ENCODE data around the gene RHBDD1.
A peak's percentile ranks its signal among the peaks of the same experiment; 100 is the strongest.

The RHBDD1 gene

GRCh38 chr2:226885769-226886435 lies 50.0 kb downstream of the RHBDD1 start:
- DNase-seq (ENCODE audit: low spot score): no peak

DNA sequence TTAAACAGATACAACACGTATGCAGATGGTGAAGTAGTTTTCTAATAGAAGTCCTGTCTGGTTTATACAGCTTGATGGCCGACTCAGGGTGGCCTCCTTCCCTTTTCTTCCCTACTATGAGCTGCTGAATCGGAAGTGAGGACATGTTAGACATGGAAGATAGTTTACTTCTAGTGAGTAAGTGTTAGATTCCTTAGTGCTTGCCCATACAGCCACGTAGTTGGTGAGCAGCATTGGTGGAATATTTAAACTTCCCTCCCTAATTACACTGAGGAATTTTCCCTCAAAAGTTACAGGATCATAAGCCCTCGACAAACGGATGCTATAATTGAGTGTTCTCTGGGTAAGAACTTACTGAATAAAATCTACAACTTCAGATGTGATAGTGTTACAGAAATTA lies 52.1 kb downstream of the RHBDD1 start:
- DNase-seq (ENCODE audit: low spot score): peak; percentile 51

- no peak for DNase-seq (ENCODE audit: low spot score)
Measured at GRCh38 chr2:226888378-226888965, 52.6 kb downstream of the RHBDD1 start.

- no peak for DNase-seq (ENCODE audit: low spot score)
Measured at GRCh38 chr2:226888971-226889370, 53.1 kb downstream of the RHBDD1 start.

- DNase-seq (ENCODE audit: low spot score): no peak
Measured at GRCh38 chr2:226890286-226890685, 54.4 kb downstream of the RHBDD1 start.

- peak; percentile 83 for DNase-seq (ENCODE audit: low spot score)
Measured at GRCh38 chr2:226891780-226892590, 56.1 kb downstream of the RHBDD1 start.

DNA sequence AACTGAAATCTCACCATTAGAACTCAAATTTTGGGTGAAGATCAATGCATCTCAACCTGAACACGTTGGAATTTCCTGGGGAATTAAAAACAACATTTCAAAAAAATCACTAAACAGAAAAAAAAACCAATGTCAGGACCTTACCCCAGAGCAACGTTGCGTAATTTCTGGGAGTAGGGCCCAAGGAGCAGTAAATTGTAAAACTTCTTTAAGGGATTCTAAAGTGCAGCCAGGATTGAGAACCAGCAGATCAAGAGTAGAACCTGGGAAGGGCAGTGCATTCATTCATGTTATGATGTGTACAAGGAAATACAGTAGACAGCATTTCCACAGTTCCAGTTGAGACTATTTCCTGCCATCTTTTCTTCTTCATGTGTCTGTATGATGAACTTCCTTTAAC lies 56.9 kb downstream of the RHBDD1 start:
- no peak for DNase-seq (ENCODE audit: low spot score)

GRCh38 chr2:226893216-226893615 lies 57.4 kb downstream of the RHBDD1 start:
- peak; percentile 40 for DNase-seq (ENCODE audit: low spot score)

GRCh38 chr2:226894752-226895151 lies 58.9 kb downstream of the RHBDD1 start:
- no peak for DNase-seq (ENCODE audit: low spot score)

- DNase-seq (ENCODE audit: low spot score): no peak
Measured at GRCh38 chr2:226895579-226895978, 59.7 kb downstream of the RHBDD1 start.

DNA sequence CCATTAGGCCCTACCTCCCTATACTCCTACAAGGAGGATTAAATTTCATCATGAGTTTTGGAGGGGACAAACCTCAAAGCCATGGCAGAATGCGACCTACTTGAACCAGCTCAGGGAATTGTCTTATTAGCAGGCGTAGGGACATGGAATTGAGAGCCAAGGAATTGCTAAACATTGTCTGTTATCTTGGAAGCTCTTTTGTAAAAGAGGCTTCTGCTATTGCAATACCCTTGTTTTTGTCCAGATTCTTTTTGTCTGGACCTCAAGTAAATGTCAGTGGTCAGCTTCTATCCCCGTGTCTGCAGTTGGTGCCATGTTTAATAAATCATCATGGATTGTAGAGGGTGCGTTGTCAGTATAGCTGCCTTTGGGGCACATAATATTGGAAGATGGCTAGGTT lies 62.3 kb downstream of the RHBDD1 start:
- DNase-seq (ENCODE audit: low spot score): no peak

GRCh38 chr2:226898897-226899296 lies 63.0 kb downstream of the RHBDD1 start:
- no peak for DNase-seq (ENCODE audit: low spot score)

- no peak for DNase-seq (ENCODE audit: low spot score)
Measured at GRCh38 chr2:226902041-226902966, 66.5 kb downstream of the RHBDD1 start.

DNA sequence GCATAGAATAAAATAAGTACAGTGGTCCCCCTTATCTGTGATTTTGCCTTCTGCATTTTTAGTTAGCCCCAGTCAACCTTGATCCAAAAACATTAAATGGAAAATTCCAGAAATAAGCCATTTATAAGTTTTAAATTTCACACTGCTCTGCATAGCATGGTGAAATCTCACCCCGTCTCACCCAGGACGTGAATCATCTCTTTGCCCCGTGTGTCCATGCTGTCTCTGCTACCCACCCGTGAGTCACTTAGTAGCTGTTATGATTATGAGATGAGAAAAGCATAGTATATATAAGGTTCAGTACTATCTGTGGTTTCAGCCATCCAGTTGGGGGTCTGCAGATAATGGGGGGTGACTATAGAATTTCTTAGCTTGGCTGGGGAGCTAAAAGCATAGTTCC lies 67.3 kb downstream of the RHBDD1 start:
- DNase-seq (ENCODE audit: low spot score): peak; percentile 76

DNA sequence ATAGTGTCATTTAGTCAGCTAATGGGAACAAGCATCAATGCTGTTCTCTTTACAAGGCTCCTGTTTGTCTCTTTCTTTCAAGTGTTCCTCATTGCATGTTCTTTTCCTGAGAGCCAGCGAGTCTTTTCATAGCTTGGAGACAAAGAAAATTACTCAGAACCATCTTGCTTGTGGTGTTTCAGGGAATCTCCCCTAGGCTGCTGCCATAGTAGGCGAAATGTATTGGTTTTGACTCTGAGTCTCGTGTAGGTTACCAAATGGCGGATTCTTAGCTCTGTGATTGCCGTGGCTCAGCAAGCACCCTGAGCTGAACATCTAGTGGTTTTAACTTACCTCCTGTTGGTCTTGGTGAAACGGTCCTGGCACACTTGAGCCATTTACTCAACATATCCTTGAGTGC lies 68.7 kb downstream of the RHBDD1 start:
- DNase-seq (ENCODE audit: low spot score): no peak

DNA sequence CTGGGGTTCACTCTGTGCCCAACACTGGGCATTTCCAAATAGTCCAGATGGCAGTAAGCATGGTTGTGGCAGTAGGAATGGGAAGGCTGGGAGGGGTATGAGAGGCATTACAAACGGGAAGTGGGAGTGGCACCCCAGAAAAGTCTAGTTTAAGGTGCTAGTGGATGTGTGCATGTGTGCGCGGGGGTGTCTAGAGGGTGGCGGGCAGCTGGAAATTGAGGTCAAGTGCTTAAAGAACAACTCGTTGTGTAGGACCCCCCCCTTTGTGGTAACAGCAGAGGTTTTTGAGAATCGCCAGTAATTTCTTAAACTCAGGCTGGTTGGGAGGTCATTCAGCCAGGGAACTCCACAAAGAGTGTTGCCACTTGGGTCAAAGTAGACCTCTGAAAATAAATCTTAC lies 69.9 kb downstream of the RHBDD1 start:
- DNase-seq (ENCODE audit: low spot score): no peak

DNA sequence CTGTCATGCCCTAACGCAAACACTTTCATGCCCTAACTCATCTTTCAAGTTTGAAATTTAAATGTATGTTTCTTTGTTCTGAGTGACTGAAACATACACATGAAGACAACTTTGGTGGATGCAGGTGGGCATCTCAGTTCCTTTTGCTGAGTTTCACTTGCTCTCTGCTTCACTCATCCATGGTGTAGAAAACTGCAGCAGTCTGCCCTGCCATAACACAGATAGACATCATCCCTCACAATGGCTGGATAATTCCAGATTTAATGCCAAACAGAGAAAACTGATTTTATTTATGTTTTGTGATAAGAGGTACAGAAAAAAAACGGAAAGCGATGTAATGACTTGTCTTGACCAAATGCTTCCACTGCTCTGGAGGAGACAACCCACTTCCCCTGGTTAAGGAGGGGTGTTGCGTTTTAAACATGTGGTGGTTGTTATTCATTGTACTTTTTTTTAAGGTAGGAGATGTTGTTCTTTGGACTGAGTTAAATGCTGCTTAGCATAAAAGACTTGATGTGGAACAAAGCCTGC lies 70.4 kb downstream of the RHBDD1 start:
- DNase-seq (ENCODE audit: low spot score): no peak

DNA sequence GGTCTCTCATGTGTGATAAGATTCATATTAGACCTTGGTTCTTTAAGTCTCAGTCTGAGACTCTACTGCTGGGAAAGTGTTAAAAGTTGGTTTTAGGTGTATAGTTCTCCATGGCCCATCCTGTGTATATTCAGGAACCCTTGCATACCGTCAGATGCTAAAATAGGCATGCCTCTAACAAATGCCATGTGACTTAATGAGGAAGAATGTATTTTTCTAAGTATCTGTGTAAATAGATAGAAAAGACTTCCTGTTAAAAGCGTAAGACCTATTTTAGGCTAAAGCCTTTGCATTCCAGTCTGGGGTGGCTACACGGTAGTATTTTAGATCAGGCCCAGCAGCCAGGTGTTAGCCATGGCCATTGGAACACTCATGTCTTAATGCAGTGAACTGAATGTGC lies 73.3 kb downstream of the RHBDD1 start:
- DNase-seq (ENCODE audit: low spot score): no peak

GRCh38 chr2:226909836-226910235 lies 74.0 kb downstream of the RHBDD1 start:
- no peak for DNase-seq (ENCODE audit: low spot score)

- no peak for DNase-seq (ENCODE audit: low spot score)
Measured at GRCh38 chr2:226910384-226910783, 74.5 kb downstream of the RHBDD1 start.

- DNase-seq (ENCODE audit: low spot score): no peak
Measured at GRCh38 chr2:226911932-226912331, 76.1 kb downstream of the RHBDD1 start.

DNA sequence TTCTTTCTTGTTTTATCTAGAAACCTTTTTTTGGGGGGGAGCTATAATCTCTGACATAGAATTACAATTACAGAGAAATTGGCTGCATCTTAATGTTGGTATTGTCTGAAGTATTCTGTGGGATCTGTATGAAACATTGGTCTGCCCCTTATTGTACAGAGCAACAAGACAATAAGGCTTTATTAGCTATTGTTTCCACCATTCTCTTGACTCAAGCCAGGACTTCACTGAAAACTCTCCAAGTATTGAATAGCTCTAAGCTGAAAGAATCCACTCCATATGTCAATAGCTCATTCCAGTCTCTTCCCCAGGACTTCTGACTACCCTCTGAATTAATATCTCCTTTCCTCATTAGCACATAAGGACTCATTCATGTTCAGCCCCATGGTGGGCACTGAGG lies 77.8 kb downstream of the RHBDD1 start:
- no peak for DNase-seq (ENCODE audit: low spot score)

Measured in AG08395 (cell line).